GM12878 (cell line): ENCODE results near the gene SAPCD2. TPM values are rescaled to one million over a fixed set of nuclear protein-coding genes. Genes with fewer than 3 reads are reported as not detected.

ENCODE experiments used
- ATAC-seq: fragments of 200-7000 bp; cut with Tn5 transposase; 3 replicates; pipeline ENCODE4 v1.9.1; 2020; ENCODE audit warnings: mild to moderate bottlenecking, moderate library complexity
- BruUV-seq: library from RNA; stranded (reverse); fragments of 400-500 nt; replicated peaks from 2 replicates; lab custom pipeline; 2021; lab: Mats Ljungman, UMichigan
- CTCF ChIA-PET: fragments of 300-600 bp; sonication (Branson Sonifier 250); formaldehyde crosslinking; extraction: SDS; loops from one replicate; lab custom pipeline; 2021; ENCODE audit warnings: inconsistent platforms; lab: Yijun Ruan, JAX
- POLR2A ChIA-PET: fragments of 350-600 bp; formaldehyde crosslinking; extraction: SDS; loops from one replicate; lab custom pipeline; 2021; ENCODE audit warnings: inconsistent platforms; lab: Charles Lee
- RAD21 ChIA-PET: fragments of 300-600 bp; sonication (Branson Sonifier 250); formaldehyde crosslinking; loops from one replicate; lab custom pipeline; 2023; ENCODE audit warnings: antibody characterized with exemption; ENCODE audit not compliant: unreplicated experiment; lab: Charles Lee
- SMC1A ChIA-PET: fragments of 300-600 bp; sonication (Branson Sonifier 250); formaldehyde crosslinking; loops from one replicate; lab custom pipeline; 2023; ENCODE audit not compliant: unreplicated experiment, uncharacterized antibody; lab: Charles Lee
- DNase-seq: peaks from one replicate; pipeline ENCODE4 v3.0.0-alpha.2; 2011; ENCODE audit warnings: low read depth, low spot score
- FAIRE-seq: peaks from 3 replicates; lab custom pipeline; 2011; peaks lifted over from hg19 to GRCh38; lab: Jason Lieb, UNC
- H2AFZ ChIP-seq: 2 replicates; pipeline ENCODE4 v1.6.0; 2011; ENCODE audit warnings: low read depth, low read length, control low read depth; ENCODE audit not compliant: control insufficient read depth
- H3K27ac ChIP-seq: 2 replicates; pipeline ENCODE4 v1.5.1; 2011; ENCODE audit warnings: control low read depth; ENCODE audit not compliant: control insufficient read depth, insufficient read depth
- H3K27me3 ChIP-seq, 2 experiments: replicated peaks in 1 of 2; 2 replicates each; pipeline versions ENCODE4 v1.6.0 to v1.6.1; 2011; ENCODE audit warnings: low read length in 1 of 2; ENCODE audit not compliant: control insufficient read depth in 2 of 2, insufficient read depth in 2 of 2
- H3K36me3 ChIP-seq, 2 experiments: 2 replicates each; pipeline ENCODE4 v1.5.1; 2011; ENCODE audit warnings: low read length in 1 of 2; ENCODE audit not compliant: control insufficient read depth in 2 of 2, insufficient read depth in 2 of 2
- H3K4me1 ChIP-seq: 2 replicates; pipeline ENCODE4 v1.6.1; 2011; ENCODE audit warnings: mild to moderate bottlenecking, low read length, moderate library complexity, mixed read lengths; ENCODE audit not compliant: control insufficient read depth, insufficient read depth
- H3K4me2 ChIP-seq: 2 replicates; pipeline ENCODE4 v1.6.0; 2011; ENCODE audit warnings: control low read depth; ENCODE audit not compliant: control insufficient read depth, insufficient read depth
- H3K4me3 ChIP-seq: fragments of 200-600 bp; sonication (generic); 2 replicates; pipeline ENCODE4 v1.5.1; 2016
- H3K79me2 ChIP-seq: 2 replicates; pipeline ENCODE4 v1.6.0; 2011; ENCODE audit warnings: low read length; ENCODE audit not compliant: control insufficient read depth, insufficient read depth
- H3K9ac ChIP-seq: 2 replicates; pipeline ENCODE4 v1.8.0; 2011; ENCODE audit warnings: low read length, control low read depth, mixed read lengths; ENCODE audit not compliant: control insufficient read depth, insufficient read depth
- H3K9me3 ChIP-seq: replicated peaks from 3 replicates; pipeline ENCODE4 v1.5.1; 2011; ENCODE audit warnings: mild to moderate bottlenecking, low read length; ENCODE audit not compliant: control insufficient read depth, insufficient read depth
- H4K20me1 ChIP-seq: 2 replicates; pipeline ENCODE4 v1.6.0; 2011; ENCODE audit not compliant: control insufficient read depth, insufficient read depth
- BCL11A ChIP-seq: IDR thresholded peaks from 2 replicates; pipeline ENCODE4 v1.6.1; 2011; ENCODE audit warnings: low read depth, low read length
- FOS ChIP-seq: IDR thresholded peaks from 3 replicates; pipeline ENCODE4 v1.6.1; 2011; ENCODE audit warnings: borderline replicate concordance; ENCODE audit not compliant: insufficient read length; ENCODE audit errors: extremely low read depth
- JUNB ChIP-seq: IDR thresholded peaks from 2 replicates; pipeline ENCODE4 v1.6.1; 2016; ENCODE audit warnings: antibody characterized with exemption, mild to moderate bottlenecking
- LARP7 ChIP-seq: fragments of 450-650 bp; IDR thresholded peaks from 2 replicates; pipeline ENCODE4 v1.6.1; 2017; ENCODE audit warnings: mild to moderate bottlenecking
- POLR2AphosphoS5 ChIP-seq: IDR thresholded peaks from 2 replicates; pipeline ENCODE4 v1.6.1; 2011; ENCODE audit warnings: mild to moderate bottlenecking, low read length, inconsistent platforms
- SMAD5 ChIP-seq: IDR thresholded peaks from 2 replicates; pipeline ENCODE4 v1.6.1; 2016; ENCODE audit warnings: antibody characterized with exemption, low read depth
- SMC3 ChIP-seq: IDR thresholded peaks from 2 replicates; pipeline ENCODE4 v1.6.1; 2011; ENCODE audit warnings: low read length, improper control_type of control experiment, borderline replicate concordance
- TCF7 ChIP-seq: IDR thresholded peaks from 2 replicates; pipeline ENCODE4 v1.6.1; 2014; ENCODE audit warnings: antibody characterized with exemption, borderline replicate concordance
- WGBS: methylation state at CpG from one replicate; pipeline ENCODE4 v1.1.6; 2016; ENCODE audit warnings: low lambda C conversion rate; ENCODE audit not compliant: insufficient replicate concordance, insufficient coverage; ENCODE audit errors: missing lambda C conversion rate; 5-methylcytosine and 5-hydroxymethylcytosine counted together
- in situ Hi-C: fragments of 300-500 bp; cut with MboI; formaldehyde crosslinking; loops from 9 replicates; pipeline ENCODE4 v1.14.3; 2018; ENCODE audit warnings: mixed read lengths
- intact Hi-C: fragments of 100-400 bp; cut with micrococcal nuclease; formaldehyde crosslinking; loops from one replicate; pipeline ENCODE4 v1.14.2; 2022; ENCODE audit not compliant: unreplicated experiment
- polyA plus RNA-seq, 11 experiments: library from polyadenylated mRNA; depleted of rRNA in 4 of 11; unstranded in 6 of 11; stranded (reverse) in 5 of 11; fragments of >200 nt; fragmentation: Nextera tagmentation in 4 of 11; fragmentation: Illumina TruSeq in 1 of 11; extraction: Ambion mirVana in 4 of 11; extraction: Trizol in 1 of 11; gene quantifications; 1 replicate in 1 of 11; 2 replicates in 10 of 11; pipeline versions ENCODE4 v1.2.1 to v1.2.3, GENCODE V29; 2011 to 2016; ENCODE audit warnings: inconsistent platforms in 2 of 11, missing spikeins in 2 of 11, low read depth in 1 of 11
- total RNA-seq, 4 experiments: library from RNA; depleted of rRNA in 3 of 4; stranded (reverse); fragments of >200 nt in 3 of 4; fragmentation: Illumina TruSeq in 1 of 4; extraction: Trizol in 1 of 4; gene quantifications; 2 replicates each; pipeline versions ENCODE4 v1.2.1 to v1.2.3, GENCODE V29; 2013 to 2021
- TF ChIP-seq, protein P1 (sequence below): fragments of 450-650 bp; IDR thresholded peaks from 2 replicates; pipeline ENCODE4 v1.6.1; 2016; ENCODE audit warnings: mild to moderate bottlenecking, moderate library complexity, borderline replicate concordance
- TF ChIP-seq, protein P2 (sequence below): fragments of 450-650 bp; IDR thresholded peaks from 2 replicates; pipeline ENCODE4 v1.6.1; 2017; ENCODE audit warnings: mild to moderate bottlenecking

The SAPCD2 gene
- total and polyA plus RNA-seq, 10 of the 15 experiments (the other 5 are each of a cell fraction or from before 2014, with no cell fraction given), result 1.6 to 35.2 (median 7.2) TPM

DNA sequence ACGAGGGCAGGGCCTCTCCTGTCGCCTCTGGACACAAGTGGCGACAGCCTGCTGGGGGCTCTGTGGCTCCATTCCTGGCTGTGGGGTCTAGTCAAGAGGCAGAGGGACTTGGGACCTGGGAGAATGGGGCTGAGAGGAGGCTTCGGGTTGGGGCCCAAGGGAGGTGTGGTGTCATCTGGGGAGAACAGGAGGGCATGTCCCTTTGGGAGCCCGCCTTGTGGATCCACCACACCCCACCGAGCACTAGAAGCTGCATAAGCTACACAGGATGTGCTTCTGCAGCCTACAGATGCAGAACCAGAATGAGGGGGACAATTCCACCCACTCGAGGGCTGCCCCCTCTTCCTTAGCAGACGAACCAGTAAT, 12.6 kb upstream of the SAPCD2 start:
- H4K20me1 ChIP-seq, result no peaks in the 10 kb centered on the region; the same call in 1 of the 2 replicates
- H3K9me3 ChIP-seq, result no peaks in the 10 kb centered on the region
- BruUV-seq, result no TSS peak
- POLR2A ChIA-PET, result interaction anchor here (0.7 to 4.6 kb wide), 5 partner anchors 12 to 156 kb away, joined by 3 to 19 read pairs (median 11); partner anchors contain the start of gene SAPCD2
- ATAC-seq (no peak), FAIRE-seq (no peak), DNase-seq (no peak)
- CTCF ChIA-PET, result interaction anchor here (1.2 to 5.0 kb wide), 4 partner anchors 13 to 154 kb away, joined by 3 to 80 read pairs (median 8); partner anchors contain the start of gene SAPCD2
- intact Hi-C loops, result no loop called here
- in situ Hi-C loops, result no loop called here
- no peaks in the 10 kb centered on the region for H3K27me3 ChIP-seq
- H3K36me3 ChIP-seq, result peaks cover 0 to 5% of the 10 kb centered on the region in 2 experiments; a peak in 3 of 4 replicates
- no peak overlapping the region for H3K9ac ChIP-seq
- RAD21 ChIA-PET, result interaction anchor here (0.7 to 2.1 kb wide), 4 partner anchors 11 to 15 kb away, joined by 3 to 8 read pairs (median 6); partner anchors contain the start of gene SAPCD2
- WGBS, result 39% methylated on average over 8 of the region's 8 CpGs
- H3K4me1 ChIP-seq, result peaks cover 33% of the 10 kb centered on the region
- H2AFZ ChIP-seq, result no peak overlapping the region
- H3K4me3 ChIP-seq, result no peak overlapping the region
- H3K27ac ChIP-seq, result peak overlapping the region; percentile 54; the same call in 1 of the 2 replicates
- TF ChIP-seq POLR2AphosphoS5 (no peak), LARP7 (no peak), BCL11A (no peak), SMAD5 (no peak), FOS (no peak), TCF7 (no peak), SMC3 (no peak), JUNB (no peak)
- TF ChIP-seq, protein P1, sequence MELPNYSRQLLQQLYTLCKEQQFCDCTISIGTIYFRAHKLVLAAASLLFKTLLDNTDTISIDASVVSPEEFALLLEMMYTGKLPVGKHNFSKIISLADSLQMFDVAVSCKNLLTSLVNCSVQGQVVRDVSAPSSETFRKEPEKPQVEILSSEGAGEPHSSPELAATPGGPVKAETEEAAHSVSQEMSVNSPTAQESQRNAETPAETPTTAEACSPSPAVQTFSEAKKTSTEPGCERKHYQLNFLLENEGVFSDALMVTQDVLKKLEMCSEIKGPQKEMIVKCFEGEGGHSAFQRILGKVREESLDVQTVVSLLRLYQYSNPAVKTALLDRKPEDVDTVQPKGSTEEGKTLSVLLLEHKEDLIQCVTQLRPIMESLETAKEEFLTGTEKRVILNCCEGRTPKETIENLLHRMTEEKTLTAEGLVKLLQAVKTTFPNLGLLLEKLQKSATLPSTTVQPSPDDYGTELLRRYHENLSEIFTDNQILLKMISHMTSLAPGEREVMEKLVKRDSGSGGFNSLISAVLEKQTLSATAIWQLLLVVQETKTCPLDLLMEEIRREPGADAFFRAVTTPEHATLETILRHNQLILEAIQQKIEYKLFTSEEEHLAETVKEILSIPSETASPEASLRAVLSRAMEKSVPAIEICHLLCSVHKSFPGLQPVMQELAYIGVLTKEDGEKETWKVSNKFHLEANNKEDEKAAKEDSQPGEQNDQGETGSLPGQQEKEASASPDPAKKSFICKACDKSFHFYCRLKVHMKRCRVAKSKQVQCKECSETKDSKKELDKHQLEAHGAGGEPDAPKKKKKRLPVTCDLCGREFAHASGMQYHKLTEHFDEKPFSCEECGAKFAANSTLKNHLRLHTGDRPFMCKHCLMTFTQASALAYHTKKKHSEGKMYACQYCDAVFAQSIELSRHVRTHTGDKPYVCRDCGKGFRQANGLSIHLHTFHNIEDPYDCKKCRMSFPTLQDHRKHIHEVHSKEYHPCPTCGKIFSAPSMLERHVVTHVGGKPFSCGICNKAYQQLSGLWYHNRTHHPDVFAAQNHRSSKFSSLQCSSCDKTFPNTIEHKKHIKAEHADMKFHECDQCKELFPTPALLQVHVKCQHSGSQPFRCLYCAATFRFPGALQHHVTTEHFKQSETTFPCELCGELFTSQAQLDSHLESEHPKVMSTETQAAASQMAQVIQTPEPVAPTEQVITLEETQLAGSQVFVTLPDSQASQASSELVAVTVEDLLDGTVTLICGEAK, result no peak
- TF ChIP-seq, protein P2, sequence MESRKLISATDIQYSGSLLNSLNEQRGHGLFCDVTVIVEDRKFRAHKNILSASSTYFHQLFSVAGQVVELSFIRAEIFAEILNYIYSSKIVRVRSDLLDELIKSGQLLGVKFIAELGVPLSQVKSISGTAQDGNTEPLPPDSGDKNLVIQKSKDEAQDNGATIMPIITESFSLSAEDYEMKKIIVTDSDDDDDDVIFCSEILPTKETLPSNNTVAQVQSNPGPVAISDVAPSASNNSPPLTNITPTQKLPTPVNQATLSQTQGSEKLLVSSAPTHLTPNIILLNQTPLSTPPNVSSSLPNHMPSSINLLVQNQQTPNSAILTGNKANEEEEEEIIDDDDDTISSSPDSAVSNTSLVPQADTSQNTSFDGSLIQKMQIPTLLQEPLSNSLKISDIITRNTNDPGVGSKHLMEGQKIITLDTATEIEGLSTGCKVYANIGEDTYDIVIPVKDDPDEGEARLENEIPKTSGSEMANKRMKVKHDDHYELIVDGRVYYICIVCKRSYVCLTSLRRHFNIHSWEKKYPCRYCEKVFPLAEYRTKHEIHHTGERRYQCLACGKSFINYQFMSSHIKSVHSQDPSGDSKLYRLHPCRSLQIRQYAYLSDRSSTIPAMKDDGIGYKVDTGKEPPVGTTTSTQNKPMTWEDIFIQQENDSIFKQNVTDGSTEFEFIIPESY, result no peak
- peaks cover 17% of the 10 kb centered on the region for H3K79me2 ChIP-seq
- H3K4me2 ChIP-seq, result no peak overlapping the region
- SMC1A ChIA-PET, result interaction anchor here (1.7 to 1.9 kb wide), 2 partner anchors 13 kb away, joined by 8 read pairs; partner anchors contain the start of gene SAPCD2
